Neural progenitor cell (in vitro differentiated cells): Measurements from ENCODE around the gene PLD4. TPM values are rescaled to one million over a fixed set of nuclear protein-coding genes. Genes with fewer than 3 reads are reported as not detected.

Experiments
- DNase-seq: peaks from one replicate; pipeline ENCODE4 v3.0.0-alpha.2; 2016; ENCODE audit warnings: low spot score
- H2AFZ ChIP-seq: fragments of 200-600 bp; sonication (generic); replicated peaks from 2 replicates; pipeline ENCODE4 v1.6.1; 2016; ENCODE audit warnings: antibody characterized with exemption
- H3F3A ChIP-seq: fragments of 200-600 bp; sonication (generic); 2 replicates; pipeline ENCODE4 v1.6.1; 2016; ENCODE audit warnings: antibody characterized with exemption, low read depth
- H3K27ac ChIP-seq: fragments of 200-600 bp; sonication (generic); 2 replicates; pipeline ENCODE4 v1.5.1; 2016; ENCODE audit warnings: mild to moderate bottlenecking
- H3K27me3 ChIP-seq: fragments of 200-600 bp; sonication (generic); 2 replicates; pipeline ENCODE4 v1.6.1; 2016; ENCODE audit warnings: mild to moderate bottlenecking, moderate library complexity
- H3K36me3 ChIP-seq: fragments of 200-600 bp; sonication (generic); 2 replicates; pipeline ENCODE4 v1.5.1; 2016
- H3K4me1 ChIP-seq: fragments of 200-600 bp; sonication (generic); 2 replicates; pipeline ENCODE4 v1.6.1; 2016; ENCODE audit warnings: mixed run types
- H3K4me2 ChIP-seq: fragments of 200-600 bp; sonication (generic); 2 replicates; pipeline ENCODE4 v1.6.1; 2016
- H3K4me3 ChIP-seq: fragments of 200-600 bp; sonication (generic); 2 replicates; pipeline ENCODE4 v1.5.1; 2016
- H3K79me2 ChIP-seq: fragments of 200-600 bp; sonication (generic); 2 replicates; pipeline ENCODE4 v1.6.1; 2016; ENCODE audit warnings: low read depth
- H3K9ac ChIP-seq: fragments of 200-600 bp; sonication (generic); 2 replicates; pipeline ENCODE4 v1.6.1; 2016
- H3K9me3 ChIP-seq: fragments of 200-600 bp; sonication (generic); 2 replicates; pipeline ENCODE4 v1.5.1; 2016; ENCODE audit warnings: low read depth
- H4K20me1 ChIP-seq: fragments of 200-600 bp; sonication (generic); 2 replicates; pipeline ENCODE4 v1.6.1; 2016; ENCODE audit warnings: low read depth
- H3K27ac Mint-ChIP-seq: 3 replicates; pipeline ENCODE4 v1.8.0; 2021; ENCODE audit warnings: mixed read lengths
- H3K27me3 Mint-ChIP-seq: 2 replicates; pipeline ENCODE4 v1.8.0; 2022; ENCODE audit warnings: low read depth, mild to moderate bottlenecking, inconsistent platforms, moderate library complexity, mixed read lengths; ENCODE audit not compliant: insufficient read depth
- H3K36me3 Mint-ChIP-seq: 3 replicates; pipeline ENCODE4 v1.8.0; 2021; ENCODE audit warnings: mixed read lengths
- H3K4me1 Mint-ChIP-seq: 3 replicates; pipeline ENCODE4 v1.8.0; 2021; ENCODE audit warnings: mixed read lengths
- H3K4me3 Mint-ChIP-seq: 3 replicates; pipeline ENCODE4 v1.8.0; 2021; ENCODE audit warnings: mild to moderate bottlenecking, moderate library complexity, mixed read lengths
- H3K9me3 Mint-ChIP-seq: 3 replicates; pipeline ENCODE4 v1.8.0; 2020; ENCODE audit warnings: mixed read lengths
- CTCF ChIP-seq: fragments of 200-600 bp; sonication (generic); IDR thresholded peaks from 2 replicates; pipeline ENCODE4 v1.5.1; 2017; ENCODE audit warnings: antibody characterized with exemption, mild to moderate bottlenecking
- EZH2 ChIP-seq: fragments of 200-600 bp; sonication (generic); IDR thresholded peaks from 2 replicates; pipeline ENCODE4 v1.6.1; 2017; ENCODE audit warnings: antibody characterized with exemption, mild to moderate bottlenecking, moderate library complexity
- EZH2phosphoT487 ChIP-seq: fragments of 200-600 bp; sonication (generic); IDR thresholded peaks from 2 replicates; pipeline ENCODE4 v1.6.1; 2017; ENCODE audit warnings: antibody characterized with exemption
- total RNA-seq: library from RNA; depleted of rRNA; stranded (reverse); fragments of >200 nt; gene quantifications from 2 replicates; pipeline ENCODE4 v1.2.3, GENCODE V29; 2015; ENCODE audit warnings: low replicate concordance

PLD4 gene
- total RNA-seq, 1 donor from 2014 or later: not detected

GRCh38 chr14:104878582-104878981 lies 46.1 kb upstream of the PLD4 start:
- Histone ChIP-seq H3K79me2 (no peaks in the 10 kb centered on the region), H3F3A (no peaks in the 10 kb centered on the region), H3K36me3 (no peaks in the 10 kb centered on the region), H2AFZ (no peak overlapping the region), H3K9ac (peak overlapping the region; percentile 35), H3K4me2 (no peak overlapping the region), H3K4me3 (no peak overlapping the region), H3K27me3 (no peaks in the 10 kb centered on the region), H3K9me3 (no peaks in the 10 kb centered on the region), H4K20me1 (peaks cover 21% of the 10 kb centered on the region), H3K27ac (no peak overlapping the region), H3K4me1 (peaks cover 6% of the 10 kb centered on the region)
- no peak overlapping the region for H3K27ac Mint-ChIP-seq
- no peak overlapping the region for H3K4me3 Mint-ChIP-seq
- H3K36me3 Mint-ChIP-seq: no peaks in the 10 kb centered on the region
- TF ChIP-seq EZH2 (no peak), CTCF (no peak), EZH2phosphoT487 (no peak)
- no peak for DNase-seq
- peaks cover 3% of the 10 kb centered on the region for H3K4me1 Mint-ChIP-seq
- H3K27me3 Mint-ChIP-seq: peaks cover 2% of the 10 kb centered on the region
- no peaks in the 10 kb centered on the region for H3K9me3 Mint-ChIP-seq

- H3K4me2 ChIP-seq: no peak overlapping the region
- Mint-ChIP-seq H3K4me3 (no peak overlapping the region), H3K27ac (peak overlapping the region; percentile 65), H3K36me3 (no peaks in the 10 kb centered on the region), H3K9me3 (no peaks in the 10 kb centered on the region), H3K27me3 (peaks cover 2% of the 10 kb centered on the region), H3K4me1 (peaks cover 3% of the 10 kb centered on the region)
- no peaks in the 10 kb centered on the region for H3K36me3 ChIP-seq
- DNase-seq: no peak
- H2AFZ ChIP-seq: no peak overlapping the region
- H3K9me3 ChIP-seq: no peaks in the 10 kb centered on the region
- H3K4me1 ChIP-seq: peaks cover 6% of the 10 kb centered on the region
- H3K4me3 ChIP-seq: no peak overlapping the region
- no peaks in the 10 kb centered on the region for H3K27me3 ChIP-seq
- H3K27ac ChIP-seq: no peak overlapping the region
- no peaks in the 10 kb centered on the region for H3F3A ChIP-seq
- H4K20me1 ChIP-seq: peaks cover 16% of the 10 kb centered on the region
- H3K79me2 ChIP-seq: no peaks in the 10 kb centered on the region
- TF ChIP-seq EZH2phosphoT487: no peak
- no peak for TF ChIP-seq EZH2
- no peak for TF ChIP-seq CTCF
- H3K9ac ChIP-seq: no peak overlapping the region
Observed at GRCh38 chr14:104879201-104879982, 45.3 kb upstream of the PLD4 start.

- H4K20me1 ChIP-seq: peaks cover 16% of the 10 kb centered on the region
- no peaks in the 10 kb centered on the region for H3K79me2 ChIP-seq
- DNase-seq: no peak
- H3K4me2 ChIP-seq: no peak overlapping the region
- Mint-ChIP-seq H3K9me3 (no peaks in the 10 kb centered on the region), H3K27ac (no peak overlapping the region), H3K27me3 (peaks cover 2% of the 10 kb centered on the region), H3K4me1 (peaks cover 3% of the 10 kb centered on the region), H3K36me3 (no peaks in the 10 kb centered on the region), H3K4me3 (no peak overlapping the region)
- H2AFZ ChIP-seq: no peak overlapping the region
- no peaks in the 10 kb centered on the region for H3K9me3 ChIP-seq
- no peaks in the 10 kb centered on the region for H3F3A ChIP-seq
- TF ChIP-seq CTCF (no peak), EZH2phosphoT487 (no peak), EZH2 (no peak)
- no peak overlapping the region for H3K4me3 ChIP-seq
- H3K36me3 ChIP-seq: no peaks in the 10 kb centered on the region
- no peak overlapping the region for H3K9ac ChIP-seq
- H3K27me3 ChIP-seq: no peaks in the 10 kb centered on the region
- H3K4me1 ChIP-seq: peaks cover 6% of the 10 kb centered on the region
- no peak overlapping the region for H3K27ac ChIP-seq
Observed at GRCh38 chr14:104879983-104880565, 44.6 kb upstream of the PLD4 start.
